Activated T-cell treated with anti-CD3 and anti-CD28 coated beads, Interleukin-2, amount 50 U/mL, for 4 hours (primary cell): ENCODE results near the gene CALHM6. TPM values are rescaled to one million over a fixed set of nuclear protein-coding genes. Genes with fewer than 3 reads are reported as not detected.

Experiments
- ATAC-seq, 2 donors: fragments of 200-7000 bp; cut with Tn5 transposase; one replicate each; pipeline ENCODE4 v1.10.0; 2021
- DNase-seq: peaks from one replicate; pipeline ENCODE4 v3.0.0-alpha.2; 2020
- H3K27me3 Mint-ChIP-seq: one replicate; pipeline ENCODE4 v1.8.0; 2021; ENCODE audit warnings: low read depth, mixed read lengths
- H3K36me3 Mint-ChIP-seq: one replicate; pipeline ENCODE4 v1.8.0; 2022; ENCODE audit warnings: mixed read lengths; ENCODE audit not compliant: insufficient read depth
- H3K4me1 Mint-ChIP-seq: one replicate; pipeline ENCODE4 v1.8.0; 2021; ENCODE audit warnings: low read depth, mixed read lengths
- H3K4me3 Mint-ChIP-seq: one replicate; pipeline ENCODE4 v1.8.0; 2021; ENCODE audit warnings: mild to moderate bottlenecking, moderate library complexity, mixed read lengths
- H3K9me3 Mint-ChIP-seq: one replicate; pipeline ENCODE4 v1.8.0; 2021; ENCODE audit warnings: mixed read lengths
- total RNA-seq, 3 donors: library from RNA; stranded (reverse); gene quantifications; one replicate each; pipeline ENCODE4 v1.2.1, GENCODE V29; 2021

Gene CALHM6
- total RNA-seq, 3 donors from 2014 or later, result 1.5 to 2.3 (median 1.7) TPM

DNA sequence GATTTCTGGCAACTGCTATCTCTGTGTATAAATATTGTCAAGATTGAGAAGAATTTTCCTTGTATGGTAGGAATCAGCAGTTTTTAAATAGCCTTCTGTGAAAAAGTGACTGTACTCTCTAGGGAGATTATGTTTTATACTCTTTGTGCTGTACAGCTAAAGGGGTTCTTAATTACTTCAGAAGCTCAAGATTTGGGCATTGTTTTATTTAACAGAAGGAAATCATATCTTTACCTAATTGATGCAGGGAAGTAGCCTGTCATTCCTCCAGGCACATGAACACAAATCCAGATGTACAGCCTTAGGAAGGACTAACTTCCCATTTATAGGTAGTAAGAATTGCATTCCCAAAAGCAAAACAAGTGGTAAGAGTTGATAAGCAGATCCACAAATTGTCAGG lies 51.6 kb downstream of the CALHM6 start:
- Mint-ChIP-seq H3K27me3 (no peaks in the 10 kb centered on the region), H3K4me3 (no peak overlapping the region), H3K4me1 (no peaks in the 10 kb centered on the region), H3K36me3 (no peaks in the 10 kb centered on the region), H3K9me3 (no peaks in the 10 kb centered on the region)
- ATAC-seq (no peak), DNase-seq (no peak)

Other genes starting within 250 kb of the CALHM6 start
- 10 to 100 TPM; 17.3 to 19.2 (median 18.5) TPM for gene TSPYL4, start 207.3 kb upstream of the CALHM6 start, total RNA-seq
- 10 to 100 TPM; 42.8 to 53.4 (median 46.3) TPM for gene TSPYL1, start 181.4 kb upstream of the CALHM6 start, total RNA-seq
- gene DSE, start 90.4 kb upstream of the CALHM6 start, total RNA-seq, result 1 to 10 TPM; 2.0 to 4.7 (median 3.4) TPM
- not detected for gene CALHM5, start 50.3 kb downstream of the CALHM6 start, total RNA-seq
- not detected for gene TRAPPC3L, start 84.3 kb downstream of the CALHM6 start, total RNA-seq
- gene CALHM4, start 92.4 kb downstream of the CALHM6 start, total RNA-seq, result not detected
- gene RWDD1, start 110.1 kb downstream of the CALHM6 start, total RNA-seq, result 10 to 100 TPM; 53.6 to 58.6 (median 57.6) TPM
- under 1 TPM; 0.29 to 0.43 (median 0.40) TPM for gene RSPH4A, start 155.1 kb downstream of the CALHM6 start, total RNA-seq
- gene ZUP1, start 207.4 kb downstream of the CALHM6 start, total RNA-seq, result 10 to 100 TPM; 15.6 to 16.3 (median 16.3) TPM
- 10 to 100 TPM; 10.8 to 18.0 (median 12.7) TPM for gene KPNA5, start 219.8 kb downstream of the CALHM6 start, total RNA-seq